OCI-M2 (cell line): ENCODE data around the gene RIPPLY3.
A peak's percentile ranks its signal among the peaks of the same experiment; 100 is the strongest.
"Not testable (repeated sequence)": the region's sequence is repeated elsewhere in the genome, so short reads cannot be mapped to it uniquely, and the experiment has no call there.

ENCODE experiments used
- DNase-seq: peaks from one replicate; lab custom pipeline; 2025; ENCODE audit not compliant: unreplicated experiment; lab: John Stamatoyannopoulos, UW

Gene RIPPLY3

GRCh38 chr21:37008724-37009123 lies 2.2 kb downstream of the RIPPLY3 start:
- DNase-seq, result no peak

- DNase-seq, result peak; percentile 98
Measured at GRCh38 chr21:37009740-37010341, 3.3 kb downstream of the RIPPLY3 start.

- DNase-seq, result no peak
Measured at GRCh38 chr21:37017951-37018679, 11.6 kb downstream of the RIPPLY3 start.

- no peak for DNase-seq
Measured at GRCh38 chr21:37026499-37026898, 20.0 kb downstream of the RIPPLY3 start.

GRCh38 chr21:37028570-37028969 lies 22.1 kb downstream of the RIPPLY3 start:
- no peak for DNase-seq

- DNase-seq, result no peak
Measured at GRCh38 chr21:37030864-37031263, 24.4 kb downstream of the RIPPLY3 start.

- DNase-seq, result no peak
Measured at GRCh38 chr21:37032293-37032692, 25.8 kb downstream of the RIPPLY3 start.

GRCh38 chr21:37032877-37033471 lies 26.5 kb downstream of the RIPPLY3 start:
- no peak for DNase-seq

- DNase-seq, result not testable (repeated sequence)
Measured at GRCh38 chr21:37034394-37034793, 27.9 kb downstream of the RIPPLY3 start.

GRCh38 chr21:37036177-37036576 lies 29.7 kb downstream of the RIPPLY3 start:
- no peak for DNase-seq

- no peak for DNase-seq
Measured at GRCh38 chr21:37039411-37040075, 33.0 kb downstream of the RIPPLY3 start.

GRCh38 chr21:37040212-37040611 lies 33.7 kb downstream of the RIPPLY3 start:
- no peak for DNase-seq

- DNase-seq, result no peak
Measured at GRCh38 chr21:37041706-37042271, 35.3 kb downstream of the RIPPLY3 start.

GRCh38 chr21:37043818-37044217 lies 37.3 kb downstream of the RIPPLY3 start:
- no peak for DNase-seq

- DNase-seq, result no peak
Measured at GRCh38 chr21:37044643-37045042, 38.1 kb downstream of the RIPPLY3 start.

- no peak for DNase-seq
Measured at GRCh38 chr21:37045149-37045548, 38.6 kb downstream of the RIPPLY3 start.

GRCh38 chr21:37045556-37045955 lies 39.1 kb downstream of the RIPPLY3 start:
- DNase-seq, result no peak

- no peak for DNase-seq
Measured at GRCh38 chr21:37047079-37047478, 40.6 kb downstream of the RIPPLY3 start.

- DNase-seq, result not testable (repeated sequence)
Measured at GRCh38 chr21:37049741-37050140, 43.2 kb downstream of the RIPPLY3 start.

- no peak for DNase-seq
Measured at GRCh38 chr21:37055271-37055855, 48.9 kb downstream of the RIPPLY3 start.

- no peak for DNase-seq
Measured at GRCh38 chr21:37057614-37058013, 51.1 kb downstream of the RIPPLY3 start.
